Activated CD4-positive, alpha-beta T cell treated with anti-CD3 and anti-CD28 coated beads, Interleukin-2, amount 50 U/mL, for 16 hours (primary cell): ENCODE data around the gene LAMTOR2.
A peak's percentile ranks its signal among the peaks of the same experiment; 100 is the strongest.

Experiments
- DNase-seq: peaks from one replicate; pipeline ENCODE4 v3.0.0-alpha.2; 2020

The LAMTOR2 gene

GRCh38 chr1:156100205-156100995, 45.8 kb downstream of the LAMTOR2 start:
- DNase-seq, result no peak

- DNase-seq, result no peak
Observed at GRCh38 chr1:156101880-156102279, 47.3 kb downstream of the LAMTOR2 start.

- no peak for DNase-seq
Observed at GRCh38 chr1:156102633-156103511, 48.3 kb downstream of the LAMTOR2 start.

DNA sequence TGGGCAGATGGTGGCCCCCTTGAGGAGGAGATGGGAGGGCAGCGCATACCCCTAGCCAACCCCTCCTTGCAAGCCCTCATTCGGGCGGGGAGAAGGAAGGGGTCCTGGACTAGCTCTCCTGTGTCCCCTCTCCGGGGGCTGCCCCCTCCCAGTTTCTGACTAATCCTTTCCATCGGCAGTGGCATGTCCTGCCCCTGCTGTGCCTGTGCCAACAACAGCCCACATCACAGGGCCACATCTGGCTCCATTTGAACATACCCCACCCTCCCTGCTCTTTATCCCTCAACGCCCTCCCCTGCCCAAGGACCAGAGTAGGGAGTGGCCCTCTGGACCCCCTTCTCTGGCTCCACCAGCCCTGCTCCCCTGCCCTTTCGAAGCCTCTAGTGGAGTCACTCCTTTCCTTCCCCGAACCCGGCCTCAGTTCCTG, 49.0 kb downstream of the LAMTOR2 start:
- DNase-seq, result no peak

GRCh38 chr1:156104065-156104810, 49.7 kb downstream of the LAMTOR2 start:
- DNase-seq, result peak; percentile 69

DNA sequence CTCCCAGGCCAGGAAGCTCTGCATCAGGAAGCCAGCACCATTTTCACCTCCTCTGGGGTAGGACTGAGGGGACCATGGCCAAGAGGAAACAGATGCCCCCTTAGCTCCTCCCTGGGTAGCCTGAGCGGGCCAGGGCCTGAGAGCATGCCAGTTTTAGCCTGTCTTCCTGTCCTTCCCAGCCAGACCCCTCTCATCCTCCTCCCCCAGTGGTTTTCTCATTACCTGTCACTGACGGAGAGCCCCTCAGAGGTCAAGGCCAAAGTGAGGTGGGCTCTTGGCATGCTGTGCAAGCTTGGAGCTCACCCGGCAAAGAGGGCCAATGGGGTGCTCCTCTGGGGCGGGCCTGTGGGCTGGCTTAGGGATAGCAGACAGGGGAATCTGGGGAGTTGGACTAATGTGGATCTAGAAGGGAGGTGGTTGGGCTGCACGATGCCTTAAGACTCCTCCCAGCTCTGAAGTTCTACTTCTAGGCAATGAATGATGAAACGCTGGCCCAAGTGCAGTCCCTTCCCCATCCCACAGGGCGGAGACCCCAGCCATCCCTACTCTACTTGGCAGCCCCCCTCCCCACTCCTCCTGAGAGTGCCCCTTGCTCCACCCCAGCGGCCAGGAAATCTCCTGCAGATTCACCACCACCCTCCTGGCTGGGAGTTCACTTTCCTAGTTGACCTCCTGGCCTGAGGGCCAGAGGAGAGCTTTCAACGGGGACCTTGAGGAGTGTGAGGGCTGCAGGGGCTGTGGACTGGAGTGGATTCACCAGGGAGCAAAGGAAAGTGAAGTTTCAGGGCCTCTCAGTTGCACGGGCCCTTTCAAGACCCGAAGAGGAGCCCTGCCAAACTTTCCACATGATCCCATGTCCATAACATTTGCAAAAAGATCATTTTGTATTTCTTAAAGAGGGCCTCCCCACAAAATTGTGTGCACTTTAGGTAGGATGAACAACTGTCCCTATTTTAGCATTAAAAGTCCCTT, 50.6 kb downstream of the LAMTOR2 start:
- no peak for DNase-seq

DNA sequence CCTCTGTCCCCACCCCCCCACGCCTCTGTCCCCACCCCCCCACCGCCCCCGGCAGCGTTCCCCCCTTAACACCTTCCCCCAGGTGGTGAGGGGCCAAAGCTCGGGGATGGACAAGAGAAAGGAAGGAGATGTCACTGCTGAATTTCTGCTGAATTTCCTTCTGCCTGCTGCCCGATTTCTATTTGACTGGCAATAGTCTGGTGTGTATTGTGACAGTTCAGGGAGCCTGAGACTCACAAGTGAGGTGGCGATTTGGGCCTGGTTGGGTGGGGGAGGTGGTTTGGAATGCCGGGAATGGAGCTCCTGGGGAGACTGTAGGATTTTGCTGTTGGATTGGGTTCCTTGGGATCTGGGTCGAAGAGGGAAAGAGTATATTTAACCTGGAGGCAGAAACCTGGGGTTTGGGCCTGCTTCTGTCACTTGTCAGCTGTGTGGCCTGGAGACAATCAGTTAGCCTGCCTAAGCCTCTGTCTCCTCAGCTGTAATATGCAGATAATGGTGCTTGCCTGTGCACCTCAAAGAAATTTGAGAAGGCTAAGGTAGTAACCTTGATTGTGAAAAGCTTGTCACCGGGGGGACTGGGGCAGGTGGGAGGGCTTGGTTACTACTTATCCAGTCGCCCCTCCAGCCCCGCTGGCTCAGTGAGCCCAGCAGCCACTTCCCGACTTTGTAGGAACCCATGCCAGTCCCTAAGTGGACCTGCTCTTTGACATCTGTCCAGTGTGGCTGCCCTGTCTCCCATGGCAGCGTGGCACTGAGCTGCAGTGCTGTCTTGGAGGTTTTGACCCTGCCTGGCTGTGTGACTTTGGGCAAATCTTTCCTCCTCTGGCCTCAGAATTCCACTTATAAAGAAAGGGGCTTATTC, 52.3 kb downstream of the LAMTOR2 start:
- no peak for DNase-seq

- DNase-seq, result no peak
Observed at GRCh38 chr1:156108057-156108456, 53.5 kb downstream of the LAMTOR2 start.
